SK-N-SH (cell line): ENCODE data around the gene EZR.

Experiments
- EP300 ChIP-seq, 2 experiments: IDR thresholded peaks; 2 replicates each; pipeline versions ENCODE4 v1.4.0 to v1.6.1; 2012; ENCODE audit warnings: borderline replicate concordance in 1 of 2, low read depth in 1 of 2, low read length in 1 of 2
- EZH2phosphoT487 ChIP-seq: fragments of 200-600 bp; sonication (generic); IDR thresholded peaks from 2 replicates; pipeline ENCODE4 v1.6.1; 2017; ENCODE audit warnings: low read depth, mixed run types, mild to moderate bottlenecking, antibody characterized with exemption, moderate library complexity, borderline replicate concordance
- FOXJ3 ChIP-seq: sonication (generic); formaldehyde crosslinking; IDR thresholded peaks from 2 replicates; pipeline ENCODE4 v1.5.1; 2020; ENCODE audit warnings: mild to moderate bottlenecking, missing genetic modification reagents
- IRF3 ChIP-seq: fragments of 150-350 bp; IDR thresholded peaks from 2 replicates; pipeline ENCODE4 v1.6.1; 2016; ENCODE audit warnings: mild to moderate bottlenecking, low read depth, low read length
- JUND ChIP-seq: IDR thresholded peaks from 2 replicates; pipeline ENCODE4 v1.4.0; 2012
- MEF2A ChIP-seq: IDR thresholded peaks from 2 replicates; pipeline ENCODE4 v1.4.0; 2012; ENCODE audit warnings: low read depth, borderline replicate concordance
- RAD21 ChIP-seq: IDR thresholded peaks from 2 replicates; pipeline ENCODE4 v1.6.1; 2012; ENCODE audit warnings: mild to moderate bottlenecking, low read length
- TF ChIP-seq, protein P1 (sequence below): fragments of 150-350 bp; IDR thresholded peaks from 2 replicates; pipeline ENCODE4 v1.6.1; 2017; ENCODE audit warnings: antibody characterized with exemption, low read length, low read depth, borderline replicate concordance
- TF ChIP-seq, protein P2 (sequence below): fragments of 200-600 bp; sonication (generic); IDR thresholded peaks from 2 replicates; pipeline ENCODE4 v1.6.1; 2017; ENCODE audit warnings: antibody characterized with exemption, mild to moderate bottlenecking, moderate library complexity
- TF ChIP-seq, protein P3 (sequence below): IDR thresholded peaks from 2 replicates; pipeline ENCODE4 v1.4.0; 2012; ENCODE audit warnings: low read depth

GRCh38 chr6:158761746-158762145 lies 57.4 kb downstream of the EZR start:
- TF ChIP-seq RAD21 = no peak
- no peak for TF ChIP-seq EZH2phosphoT487
- no peak for TF ChIP-seq EP300 (IDR thresholded peaks at IDR 0.05; ENCODE audit: borderline replicate concordance in 1 of 2, low read depth in 1 of 2, low read length in 1 of 2)
- TF ChIP-seq, protein P1, sequence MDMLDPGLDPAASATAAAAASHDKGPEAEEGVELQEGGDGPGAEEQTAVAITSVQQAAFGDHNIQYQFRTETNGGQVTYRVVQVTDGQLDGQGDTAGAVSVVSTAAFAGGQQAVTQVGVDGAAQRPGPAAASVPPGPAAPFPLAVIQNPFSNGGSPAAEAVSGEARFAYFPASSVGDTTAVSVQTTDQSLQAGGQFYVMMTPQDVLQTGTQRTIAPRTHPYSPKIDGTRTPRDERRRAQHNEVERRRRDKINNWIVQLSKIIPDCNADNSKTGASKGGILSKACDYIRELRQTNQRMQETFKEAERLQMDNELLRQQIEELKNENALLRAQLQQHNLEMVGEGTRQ = no peak
- TF ChIP-seq IRF3 = no peak
- TF ChIP-seq JUND = no peak
- TF ChIP-seq, protein P2, sequence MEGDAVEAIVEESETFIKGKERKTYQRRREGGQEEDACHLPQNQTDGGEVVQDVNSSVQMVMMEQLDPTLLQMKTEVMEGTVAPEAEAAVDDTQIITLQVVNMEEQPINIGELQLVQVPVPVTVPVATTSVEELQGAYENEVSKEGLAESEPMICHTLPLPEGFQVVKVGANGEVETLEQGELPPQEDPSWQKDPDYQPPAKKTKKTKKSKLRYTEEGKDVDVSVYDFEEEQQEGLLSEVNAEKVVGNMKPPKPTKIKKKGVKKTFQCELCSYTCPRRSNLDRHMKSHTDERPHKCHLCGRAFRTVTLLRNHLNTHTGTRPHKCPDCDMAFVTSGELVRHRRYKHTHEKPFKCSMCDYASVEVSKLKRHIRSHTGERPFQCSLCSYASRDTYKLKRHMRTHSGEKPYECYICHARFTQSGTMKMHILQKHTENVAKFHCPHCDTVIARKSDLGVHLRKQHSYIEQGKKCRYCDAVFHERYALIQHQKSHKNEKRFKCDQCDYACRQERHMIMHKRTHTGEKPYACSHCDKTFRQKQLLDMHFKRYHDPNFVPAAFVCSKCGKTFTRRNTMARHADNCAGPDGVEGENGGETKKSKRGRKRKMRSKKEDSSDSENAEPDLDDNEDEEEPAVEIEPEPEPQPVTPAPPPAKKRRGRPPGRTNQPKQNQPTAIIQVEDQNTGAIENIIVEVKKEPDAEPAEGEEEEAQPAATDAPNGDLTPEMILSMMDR = no peak
- TF ChIP-seq, protein P3, sequence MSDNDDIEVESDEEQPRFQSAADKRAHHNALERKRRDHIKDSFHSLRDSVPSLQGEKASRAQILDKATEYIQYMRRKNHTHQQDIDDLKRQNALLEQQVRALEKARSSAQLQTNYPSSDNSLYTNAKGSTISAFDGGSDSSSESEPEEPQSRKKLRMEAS = no peak
- no peak for TF ChIP-seq MEF2A
- TF ChIP-seq FOXJ3 (CRISPR knock-in tag) = no peak
